GM18951 (cell line): ENCODE data around the gene DCAF5.
"Not testable (repeated sequence)": the region's sequence is repeated elsewhere in the genome, so short reads cannot be mapped to it uniquely, and the experiment has no call there.

Source experiments
- POLR2A ChIP-seq: IDR thresholded peaks from 4 replicates; pipeline ENCODE4 v1.6.1; 2011; ENCODE audit warnings: mild to moderate bottlenecking; ENCODE audit not compliant: insufficient read length, insufficient read depth; ENCODE audit errors: extremely low read depth
- in situ Hi-C: fragments of 300-500 bp; cut with MboI; formaldehyde crosslinking; loops from one replicate; pipeline ENCODE4 v1.12.0; 2022; ENCODE audit warnings: low sequenced_read_pairs, mixed read lengths, inconsistent platforms; ENCODE audit not compliant: unreplicated experiment

Gene DCAF5

DNA sequence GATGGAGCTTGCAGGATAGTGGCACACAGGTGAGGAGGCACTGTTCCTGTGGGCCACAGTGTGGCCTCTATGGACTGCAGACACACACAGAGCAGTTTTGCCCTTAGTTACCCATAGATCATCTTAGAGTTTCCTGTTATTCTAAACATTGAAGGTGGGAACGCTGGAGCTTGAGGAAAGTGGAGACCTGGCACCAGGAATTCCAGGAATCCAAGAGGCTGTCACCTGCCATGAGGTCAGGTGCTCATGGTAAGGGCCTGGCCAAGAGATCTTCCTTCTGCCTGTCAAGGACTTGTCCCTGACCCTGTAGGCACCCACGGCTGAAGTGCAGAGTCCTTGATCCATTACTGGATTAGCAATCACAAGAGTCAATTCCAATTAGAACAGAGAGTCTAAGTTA lies 108.6 kb downstream of the DCAF5 start:
- in situ Hi-C loops = no loop called here
- no peak for TF ChIP-seq POLR2A

DNA sequence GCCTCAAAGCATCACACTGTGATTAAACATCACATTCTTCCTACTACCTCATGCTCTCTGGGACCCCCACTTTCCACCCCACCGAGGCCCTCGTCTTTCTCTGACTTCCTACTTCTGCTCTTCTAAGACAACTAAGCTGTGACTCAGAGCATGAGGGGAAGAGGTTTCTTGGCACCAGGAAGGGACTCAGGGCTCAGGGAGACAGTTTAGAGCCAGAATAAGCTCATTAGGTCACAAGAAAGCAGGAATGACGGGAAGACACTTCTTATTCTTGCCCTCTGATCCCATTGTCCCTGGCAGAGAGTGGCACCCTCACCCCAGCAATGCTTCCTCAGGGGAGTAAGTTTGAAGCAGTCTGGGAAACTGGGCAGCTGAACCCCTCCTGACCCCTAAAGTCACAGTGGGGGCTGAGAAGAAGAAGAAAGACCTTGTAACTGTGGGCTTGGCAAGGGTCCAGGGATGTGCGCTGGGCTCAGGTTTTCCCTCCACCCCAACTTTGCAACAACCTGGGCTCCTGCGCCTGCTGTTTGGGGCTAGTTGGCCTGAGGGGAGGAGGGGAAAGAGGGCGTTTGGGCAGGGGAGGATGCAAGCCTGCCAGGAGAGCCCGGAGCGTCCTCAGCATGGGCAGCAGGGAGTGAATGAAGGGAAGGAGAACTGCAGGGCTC lies 109.2 kb downstream of the DCAF5 start:
- no peak for TF ChIP-seq POLR2A
- in situ Hi-C loops = no loop called here

DNA sequence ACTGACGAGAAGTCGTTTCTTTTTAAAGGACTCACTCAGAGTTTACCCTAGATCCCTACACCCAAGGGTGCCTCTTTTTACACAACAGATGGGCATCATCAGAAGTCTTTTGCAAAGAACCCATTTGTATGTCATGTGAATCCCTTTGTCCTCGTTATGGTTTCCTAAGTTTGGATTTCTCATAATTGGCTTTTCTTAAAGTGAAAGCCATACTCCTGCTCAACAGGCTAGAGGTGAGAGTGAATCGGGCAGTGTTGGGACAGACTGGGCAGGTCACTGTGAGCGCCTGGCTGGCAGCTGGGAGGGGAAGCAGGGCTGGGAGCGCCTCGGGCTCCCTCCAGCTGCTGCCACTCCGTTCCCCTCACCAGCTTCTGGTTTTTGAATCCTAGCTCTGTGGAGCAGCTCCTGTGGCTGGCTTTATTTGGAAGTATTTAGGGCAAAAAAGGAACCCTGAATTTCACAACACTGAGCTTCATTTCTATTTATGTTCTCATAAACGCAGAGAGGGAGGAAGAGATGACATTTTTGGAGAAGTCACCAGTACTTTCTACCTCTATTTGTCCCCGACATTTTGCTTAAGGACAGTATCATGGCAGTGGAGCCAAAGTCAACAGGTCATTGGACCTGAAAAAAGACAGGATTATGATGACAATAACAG lies 110.0 kb downstream of the DCAF5 start:
- in situ Hi-C loops = no loop called here
- no peak for TF ChIP-seq POLR2A

DNA sequence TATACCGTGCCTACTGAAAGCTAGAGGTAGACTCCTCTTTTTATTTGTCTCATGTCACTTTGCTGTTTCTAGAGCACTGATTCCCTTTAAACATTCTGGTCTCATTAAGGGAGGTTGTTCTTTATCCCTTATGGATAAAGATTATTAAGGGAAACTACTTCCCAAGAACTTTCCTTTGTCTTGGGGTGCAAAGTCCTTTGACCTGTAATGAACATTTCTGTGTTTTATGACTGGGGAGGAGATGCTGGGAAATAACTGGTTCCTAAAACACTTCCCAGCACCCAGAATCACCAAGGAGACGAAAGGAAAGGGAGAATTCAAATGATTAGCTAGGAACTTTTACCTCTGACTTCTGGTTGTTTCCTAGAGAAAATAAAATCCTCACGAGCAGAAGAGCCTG lies 110.6 kb downstream of the DCAF5 start:
- no peak for TF ChIP-seq POLR2A
- in situ Hi-C loops = no loop called here

DNA sequence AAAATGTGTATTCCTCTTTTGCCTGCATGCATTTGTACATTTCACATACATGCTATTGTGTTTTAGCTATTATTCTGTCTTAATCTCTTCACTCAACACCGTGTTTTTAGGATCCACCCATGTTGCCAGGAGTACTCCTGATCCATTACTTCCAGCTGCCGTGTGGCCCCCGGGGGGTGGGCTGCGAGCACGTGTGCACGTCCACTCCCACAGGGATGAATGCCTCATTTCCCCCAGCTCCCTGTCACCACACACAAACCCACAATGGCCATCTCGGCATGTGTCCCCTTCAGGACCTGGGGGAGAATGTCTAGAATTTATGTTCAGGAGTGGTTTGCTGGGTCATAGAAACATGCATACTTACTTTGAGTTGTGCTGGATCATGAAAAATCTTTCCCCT lies 111.1 kb downstream of the DCAF5 start:
- TF ChIP-seq POLR2A = no peak
- in situ Hi-C loops = no loop called here

DNA sequence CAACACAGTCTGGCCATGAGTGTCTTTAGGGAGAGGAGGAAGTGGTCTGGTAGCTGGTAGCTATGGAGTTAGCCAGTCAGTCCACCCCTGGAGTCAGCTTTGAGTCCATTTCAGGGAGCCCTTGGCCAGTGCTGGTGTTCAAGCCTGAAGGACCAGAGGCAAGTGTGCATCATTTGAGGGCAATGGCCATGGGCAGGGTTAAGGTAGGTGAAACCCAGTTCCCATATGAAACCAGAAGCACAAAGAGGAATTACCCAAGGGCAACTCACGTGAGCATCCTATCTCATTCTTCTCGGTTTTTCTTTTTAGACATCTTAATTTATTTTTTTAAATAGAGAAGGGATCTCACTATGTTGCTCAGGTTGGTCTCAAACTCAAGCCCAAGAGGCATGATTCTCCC lies 112.6 kb downstream of the DCAF5 start:
- in situ Hi-C loops = no loop called here
- TF ChIP-seq POLR2A = no peak

DNA sequence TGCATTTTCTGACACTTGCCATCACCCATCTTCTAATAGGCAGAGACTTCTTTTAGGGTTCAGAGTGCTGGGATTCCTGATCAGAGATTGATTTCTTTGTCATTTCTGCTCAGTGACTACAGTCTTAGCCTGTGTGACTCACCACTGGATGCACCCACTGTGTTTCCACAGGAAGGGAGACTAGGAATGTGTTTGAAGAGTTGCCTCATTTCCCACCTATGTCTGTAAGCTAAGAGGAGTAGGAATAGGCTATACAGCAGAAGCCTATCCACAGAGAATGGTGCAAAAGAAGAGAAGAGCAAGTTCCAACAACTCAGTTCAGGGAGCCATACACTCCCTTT lies 113.7 kb downstream of the DCAF5 start:
- in situ Hi-C loops = no loop called here
- TF ChIP-seq POLR2A = no peak

DNA sequence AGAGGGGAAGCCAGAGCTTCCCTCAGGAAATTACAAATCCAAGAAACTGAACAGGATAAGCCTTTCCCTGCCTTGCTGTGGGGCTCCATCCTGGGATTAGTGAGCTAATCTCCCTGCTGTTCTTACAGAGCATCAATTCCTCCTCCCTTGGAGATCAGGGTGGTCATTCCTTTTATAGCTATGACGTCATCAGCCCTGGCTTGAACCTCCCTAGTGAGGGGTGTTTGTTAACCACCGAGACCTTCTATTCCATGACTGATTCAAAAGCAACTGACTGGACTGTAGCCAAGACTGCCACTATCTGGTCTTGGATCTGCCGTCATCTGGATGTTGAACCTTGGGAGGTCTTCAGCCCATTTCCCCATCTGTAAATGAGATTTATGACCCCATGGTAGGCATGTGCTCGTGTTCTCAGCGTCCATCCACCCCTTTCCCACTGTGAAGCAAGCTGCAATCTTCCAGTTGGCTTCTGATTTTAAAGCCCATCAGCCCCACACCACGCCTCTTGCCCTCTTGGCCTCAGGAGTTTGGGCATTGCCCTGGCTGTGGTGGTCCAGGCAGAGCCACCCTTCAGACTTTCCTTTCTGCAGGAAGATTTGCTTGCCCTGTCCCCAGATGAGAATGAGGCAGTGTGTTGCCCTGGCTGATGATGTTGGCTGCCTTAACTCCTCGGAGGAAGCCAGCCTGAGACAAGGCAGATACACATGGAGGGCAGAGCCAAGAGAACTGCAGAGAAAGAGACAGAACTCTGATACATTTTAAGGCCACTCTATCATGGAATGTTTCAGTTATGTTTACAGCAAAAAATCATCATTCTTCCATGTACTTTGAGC lies 114.2 kb downstream of the DCAF5 start:
- in situ Hi-C loops = no loop called here
- no peak for TF ChIP-seq POLR2A

DNA sequence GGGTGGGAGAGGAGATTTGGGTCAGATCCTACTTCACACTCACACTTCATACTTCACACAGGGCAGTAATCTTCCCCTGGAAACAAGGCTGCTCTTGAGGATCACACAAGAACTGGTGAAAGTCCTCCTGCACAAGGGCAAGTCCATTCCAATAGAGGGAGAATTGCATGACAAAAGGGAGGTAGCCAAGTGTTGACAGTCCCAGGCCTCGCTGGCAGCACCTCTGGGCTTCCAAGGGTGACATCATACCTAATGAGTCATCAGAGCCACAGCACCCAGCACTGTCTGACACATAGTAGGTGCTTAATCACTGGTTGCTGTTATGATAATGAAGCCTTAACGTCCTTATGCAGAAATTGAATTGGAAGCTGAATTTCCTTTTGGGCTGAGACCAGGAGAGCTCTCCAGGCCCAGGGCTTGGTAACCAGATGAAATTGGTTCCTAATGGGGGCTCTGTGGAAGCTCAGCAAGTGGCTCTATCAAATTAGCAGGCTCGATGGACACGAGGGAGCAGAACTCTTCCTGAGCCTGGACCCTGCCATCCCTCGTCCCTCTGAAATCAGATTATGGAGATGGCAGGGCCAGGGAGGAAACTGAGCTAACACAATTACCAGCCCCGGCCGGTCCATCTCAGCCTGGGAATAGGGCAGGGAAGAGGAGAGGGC lies 115.0 kb downstream of the DCAF5 start:
- in situ Hi-C loops = no loop called here

DNA sequence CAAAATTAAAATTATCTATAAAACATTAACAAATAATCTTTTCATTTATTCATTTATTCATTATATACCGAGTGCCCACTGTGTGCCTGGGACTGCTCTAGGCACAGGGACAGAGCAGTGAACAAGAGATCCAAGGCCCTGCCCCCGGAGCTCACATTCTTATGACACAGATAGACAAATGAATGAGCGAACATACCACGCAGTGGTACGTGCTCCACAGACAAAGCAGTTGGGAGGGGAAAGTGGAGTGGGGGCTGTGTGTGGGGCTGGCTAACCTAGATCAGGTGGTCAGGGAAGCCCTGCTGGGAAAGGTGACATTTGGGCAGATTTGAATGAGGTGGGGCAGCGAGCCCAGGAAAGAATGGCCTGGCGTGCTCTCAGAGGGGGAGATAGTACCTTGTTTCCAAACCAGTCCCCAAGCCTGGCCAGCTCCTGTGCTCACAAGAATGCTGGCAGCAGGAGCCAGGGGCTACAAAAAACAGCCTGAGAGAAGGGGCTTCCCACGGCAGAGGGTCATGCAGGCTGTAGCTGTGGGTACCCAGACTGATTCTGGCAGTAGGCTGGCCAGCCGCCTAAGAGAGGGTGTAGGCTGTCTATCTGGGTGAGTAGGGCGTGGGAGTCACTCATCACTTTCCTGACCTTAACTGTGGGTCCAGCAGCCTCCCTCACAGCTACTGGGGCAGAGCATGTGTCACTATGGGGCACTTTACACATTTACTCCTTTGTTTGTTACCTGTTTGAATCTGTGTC lies 116.0 kb downstream of the DCAF5 start:
- in situ Hi-C loops = no loop called here
- no peak for TF ChIP-seq POLR2A

More for the DNA sequence above, 115.0 kb downstream of the DCAF5 start:
- no peak for TF ChIP-seq POLR2A

DNA sequence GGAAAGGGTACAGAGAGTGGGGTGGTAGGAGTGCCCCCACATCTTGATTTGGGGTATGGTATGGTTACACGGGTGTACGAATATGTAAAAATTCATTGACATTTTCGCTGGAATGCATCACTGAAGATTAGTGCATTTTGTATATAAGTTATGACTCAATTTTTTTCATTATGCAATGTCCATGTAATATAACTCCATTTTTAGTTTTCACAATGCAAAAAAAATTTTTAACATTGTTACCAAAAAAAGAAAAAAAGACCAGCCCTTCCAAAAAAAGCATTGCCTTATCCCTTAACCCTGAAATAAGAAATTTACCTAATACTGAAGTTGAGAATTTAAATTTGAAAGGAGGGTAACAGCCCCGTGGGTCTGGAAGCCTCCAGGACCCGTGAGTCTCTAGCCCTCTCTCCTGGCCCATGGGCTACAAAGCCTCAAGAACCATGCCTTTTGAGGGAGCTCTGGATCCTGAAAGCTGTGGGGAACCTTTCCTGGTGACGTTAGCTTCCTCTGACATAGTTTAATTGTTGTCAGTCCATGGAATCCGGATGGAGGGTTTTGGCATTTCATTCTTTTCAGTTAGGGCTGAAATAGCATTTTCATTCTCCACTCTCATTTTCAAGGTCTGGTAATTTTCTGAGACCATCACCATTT lies 118.2 kb downstream of the DCAF5 start:
- TF ChIP-seq POLR2A = no peak
- in situ Hi-C loops = no loop called here

DNA sequence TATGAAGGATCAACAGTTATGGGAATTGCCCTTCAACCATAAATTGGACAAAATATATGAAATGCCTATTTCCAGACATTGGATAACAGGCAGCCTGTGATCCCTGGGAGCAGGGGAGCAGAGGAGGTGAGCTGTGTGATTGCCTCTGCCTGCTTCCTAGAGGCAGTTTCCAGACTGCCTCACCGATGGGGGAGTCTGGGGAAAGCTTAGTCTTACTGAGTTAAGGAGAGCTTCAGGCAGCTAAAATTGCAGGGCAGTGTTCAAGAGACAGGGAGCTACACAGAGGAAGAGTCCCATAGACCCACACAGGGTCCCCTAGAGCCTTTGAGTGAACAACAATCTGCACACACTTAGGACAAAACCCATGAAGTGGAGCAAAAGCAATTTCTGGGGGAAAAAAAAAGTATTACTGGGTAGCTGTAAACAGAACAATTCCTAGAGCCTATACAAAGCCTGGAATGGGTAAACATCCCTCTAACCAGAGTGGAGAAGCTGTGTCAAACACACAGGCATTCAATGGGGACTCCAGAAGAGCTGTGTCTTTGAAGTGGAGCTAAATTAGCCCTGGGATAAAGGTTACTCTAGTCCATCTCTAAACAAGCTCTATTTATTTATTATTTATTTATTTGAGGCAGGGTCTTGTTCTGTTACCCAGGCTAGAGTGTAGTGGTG lies 125.5 kb downstream of the DCAF5 start:
- in situ Hi-C loops = no loop called here
- no peak for TF ChIP-seq POLR2A

DNA sequence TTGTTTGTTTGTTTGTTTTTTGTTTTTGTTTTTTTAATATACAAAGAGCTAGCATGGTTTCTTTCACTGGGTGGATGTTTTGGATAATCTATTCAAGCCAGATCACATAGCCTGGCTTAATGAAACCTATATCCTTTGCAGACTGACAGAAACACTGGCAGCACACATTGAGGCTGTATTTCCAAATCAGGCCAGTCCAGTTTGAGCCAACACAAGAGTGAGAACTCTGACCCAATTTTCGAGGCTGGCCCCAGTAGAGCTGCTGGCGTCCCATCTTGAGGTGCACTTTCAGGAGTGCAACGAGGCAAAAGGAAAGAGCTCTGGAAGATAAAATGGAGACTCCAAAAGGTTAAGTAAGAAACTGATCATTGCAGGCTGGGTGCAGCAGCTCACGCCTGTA lies 129.9 kb downstream of the DCAF5 start:
- TF ChIP-seq POLR2A = no peak
- in situ Hi-C loops = no loop called here

DNA sequence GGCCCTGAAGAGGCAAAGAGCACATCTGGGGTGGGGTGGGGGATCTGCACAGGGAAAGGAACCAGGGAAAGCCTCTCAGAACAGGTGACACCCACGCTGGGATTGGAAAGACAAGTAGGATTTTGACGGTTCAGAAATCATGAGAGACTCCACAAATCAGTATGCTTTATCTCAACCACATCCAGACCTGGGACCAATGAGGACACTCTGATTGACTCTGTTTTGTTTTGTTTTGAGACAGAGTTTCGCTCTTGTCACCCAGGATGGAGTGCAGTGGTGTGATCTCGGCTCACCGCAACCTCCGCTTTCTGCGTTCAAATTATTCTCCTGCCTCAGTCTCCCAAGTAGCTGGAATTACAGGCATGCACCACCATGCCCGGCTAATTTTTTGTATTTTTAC lies 130.8 kb downstream of the DCAF5 start:
- in situ Hi-C loops = not testable (repeated sequence)
